Fibroblast of lung (primary cell): ENCODE measurements around the gene XYLT2. TPM values are rescaled to one million over a fixed set of nuclear protein-coding genes. Genes with fewer than 3 reads are reported as not detected.

Experiments
- DNase-seq, 2 donors: peaks; one replicate each; pipeline versions ENCODE4 v3.0.0 to v3.0.0-alpha.2; 2010; ENCODE audit warnings: low read depth in 2 of 2
- H2AFZ ChIP-seq: 2 replicates; pipeline ENCODE4 v1.5.1; 2012; ENCODE audit warnings: low read length, control low read depth, inconsistent platforms
- H3K27ac ChIP-seq: 2 replicates; pipeline ENCODE4 v1.5.1; 2011; ENCODE audit warnings: low read length, control low read depth; ENCODE audit not compliant: insufficient read depth
- H3K27me3 ChIP-seq: 2 replicates; pipeline ENCODE4 v1.5.1; 2011; ENCODE audit warnings: mild to moderate bottlenecking, low read length; ENCODE audit not compliant: control insufficient read depth, insufficient read depth
- H3K36me3 ChIP-seq: 2 replicates; pipeline ENCODE4 v1.5.1; 2011; ENCODE audit warnings: low read length; ENCODE audit not compliant: control insufficient read depth, insufficient read depth
- H3K4me1 ChIP-seq: 2 replicates; pipeline ENCODE4 v1.5.1; 2011; ENCODE audit warnings: low read length; ENCODE audit not compliant: control insufficient read depth, insufficient read depth; ENCODE audit errors: extremely low read depth
- H3K4me2 ChIP-seq: 2 replicates; pipeline ENCODE4 v1.5.1; 2011; ENCODE audit warnings: low read length, control low read depth; ENCODE audit not compliant: insufficient read depth; ENCODE audit errors: extremely low read depth
- H3K4me3 ChIP-seq, 4 experiments: fragments of 200-600 bp in 1 of 4; sonication (generic) in 1 of 4; replicated peaks in 1 of 4; 2 replicates each; pipeline ENCODE4 v1.5.1; 2011 to 2016; ENCODE audit warnings: low read length in 4 of 4, low read depth in 3 of 4, mild to moderate bottlenecking in 3 of 4, control low read depth in 2 of 4, inconsistent platforms in 1 of 4, mixed read lengths in 1 of 4; ENCODE audit not compliant: insufficient read depth in 1 of 4; ENCODE audit errors: control extremely low read depth in 1 of 4
- H3K79me2 ChIP-seq: 2 replicates; pipeline ENCODE4 v1.5.1; 2012; ENCODE audit warnings: mild to moderate bottlenecking, low read length, inconsistent platforms; ENCODE audit not compliant: control insufficient read depth, insufficient read depth
- H3K9ac ChIP-seq: 2 replicates; pipeline ENCODE4 v1.5.1; 2011; ENCODE audit warnings: mild to moderate bottlenecking, low read length, control low read depth; ENCODE audit not compliant: insufficient read depth
- H3K9me3 ChIP-seq: 2 replicates; pipeline ENCODE4 v1.5.1; 2012; ENCODE audit warnings: low read depth, low read length; ENCODE audit not compliant: control insufficient read depth, insufficient read depth
- H4K20me1 ChIP-seq: 2 replicates; pipeline ENCODE4 v1.5.1; 2011; ENCODE audit warnings: low read length; ENCODE audit not compliant: control insufficient read depth, insufficient read depth; ENCODE audit errors: extremely low read depth
- EZH2 ChIP-seq: IDR thresholded peaks from 2 replicates; pipeline ENCODE4 v1.5.1; 2012; ENCODE audit warnings: low read length, control low read depth, mild to moderate bottlenecking; ENCODE audit errors: missing control alignments
- polyA plus RNA-seq, 2 donors: library from polyadenylated mRNA; depleted of rRNA in 1 of 2; stranded (reverse) in 1 of 2; unstranded in 1 of 2; fragments of >200 nt; gene quantifications; 2 replicates each; pipeline ENCODE4 v1.2.1, GENCODE V29; 2011 to 2012; ENCODE audit warnings: missing spikeins in 1 of 2
- total RNA-seq: library from RNA; depleted of rRNA; stranded (reverse); fragments of >200 nt; gene quantifications from 2 replicates; pipeline ENCODE4 v1.2.1, GENCODE V29; 2014
- TF ChIP-seq, protein P1 (sequence below), 2 donors: IDR thresholded peaks in 1 of 2; conservative IDR thresholded peaks in 1 of 2; 1 replicate in 1 of 2; 2 replicates in 1 of 2; pipeline ENCODE4 v1.5.1; 2011 to 2012; ENCODE audit warnings: low read length in 2 of 2, control low read depth in 1 of 2, inconsistent platforms in 1 of 2, low read depth in 1 of 2, mild to moderate bottlenecking in 1 of 2

The XYLT2 gene
- total and polyA plus RNA-seq, 2 donors (not counting 1 experiment from before 2014, with no cell fraction given) = 12.7 to 43.9 TPM

DNA sequence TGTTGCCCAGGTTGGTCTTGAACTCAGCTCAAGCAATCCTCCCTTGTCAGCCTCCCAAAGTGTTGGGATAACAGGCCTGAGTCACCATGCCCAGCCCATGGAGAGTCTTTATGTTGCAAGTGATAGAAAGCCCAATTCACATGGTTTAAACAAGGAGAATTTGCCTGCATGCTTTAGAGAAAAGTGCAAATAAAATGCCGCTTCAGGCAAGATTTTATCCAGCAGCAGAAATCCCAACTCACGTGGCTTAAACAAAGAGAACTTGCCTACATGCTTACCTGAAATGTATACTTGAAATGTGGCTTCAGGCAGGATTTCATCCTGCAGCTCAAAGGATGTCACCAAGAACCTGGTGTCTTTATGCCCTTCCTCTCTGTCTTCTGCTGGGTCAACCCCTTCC, 28.8 kb upstream of the XYLT2 start:
- no peak for DNase-seq
- Histone ChIP-seq H3K9me3 (no peaks in the 10 kb centered on the region), H3K36me3 (no peaks in the 10 kb centered on the region), H3K79me2 (no peaks in the 10 kb centered on the region), H3K4me2 (no peak overlapping the region), H2AFZ (no peak overlapping the region), H3K4me3 (no peak overlapping the region), H3K4me1 (no peaks in the 10 kb centered on the region), H3K27me3 (peaks cover 10% of the 10 kb centered on the region), H3K9ac (no peak overlapping the region), H4K20me1 (no peaks in the 10 kb centered on the region), H3K27ac (no peak overlapping the region)
- TF ChIP-seq, protein P1, sequence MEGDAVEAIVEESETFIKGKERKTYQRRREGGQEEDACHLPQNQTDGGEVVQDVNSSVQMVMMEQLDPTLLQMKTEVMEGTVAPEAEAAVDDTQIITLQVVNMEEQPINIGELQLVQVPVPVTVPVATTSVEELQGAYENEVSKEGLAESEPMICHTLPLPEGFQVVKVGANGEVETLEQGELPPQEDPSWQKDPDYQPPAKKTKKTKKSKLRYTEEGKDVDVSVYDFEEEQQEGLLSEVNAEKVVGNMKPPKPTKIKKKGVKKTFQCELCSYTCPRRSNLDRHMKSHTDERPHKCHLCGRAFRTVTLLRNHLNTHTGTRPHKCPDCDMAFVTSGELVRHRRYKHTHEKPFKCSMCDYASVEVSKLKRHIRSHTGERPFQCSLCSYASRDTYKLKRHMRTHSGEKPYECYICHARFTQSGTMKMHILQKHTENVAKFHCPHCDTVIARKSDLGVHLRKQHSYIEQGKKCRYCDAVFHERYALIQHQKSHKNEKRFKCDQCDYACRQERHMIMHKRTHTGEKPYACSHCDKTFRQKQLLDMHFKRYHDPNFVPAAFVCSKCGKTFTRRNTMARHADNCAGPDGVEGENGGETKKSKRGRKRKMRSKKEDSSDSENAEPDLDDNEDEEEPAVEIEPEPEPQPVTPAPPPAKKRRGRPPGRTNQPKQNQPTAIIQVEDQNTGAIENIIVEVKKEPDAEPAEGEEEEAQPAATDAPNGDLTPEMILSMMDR (conservative IDR thresholded peaks at IDR 0.05 in 1 of 2, IDR thresholded peaks at IDR 0.05 in 1 of 2; ENCODE audit: low read depth in 1 of 2, low read length in 2 of 2) = no peak
- TF ChIP-seq EZH2 = no peak

DNA sequence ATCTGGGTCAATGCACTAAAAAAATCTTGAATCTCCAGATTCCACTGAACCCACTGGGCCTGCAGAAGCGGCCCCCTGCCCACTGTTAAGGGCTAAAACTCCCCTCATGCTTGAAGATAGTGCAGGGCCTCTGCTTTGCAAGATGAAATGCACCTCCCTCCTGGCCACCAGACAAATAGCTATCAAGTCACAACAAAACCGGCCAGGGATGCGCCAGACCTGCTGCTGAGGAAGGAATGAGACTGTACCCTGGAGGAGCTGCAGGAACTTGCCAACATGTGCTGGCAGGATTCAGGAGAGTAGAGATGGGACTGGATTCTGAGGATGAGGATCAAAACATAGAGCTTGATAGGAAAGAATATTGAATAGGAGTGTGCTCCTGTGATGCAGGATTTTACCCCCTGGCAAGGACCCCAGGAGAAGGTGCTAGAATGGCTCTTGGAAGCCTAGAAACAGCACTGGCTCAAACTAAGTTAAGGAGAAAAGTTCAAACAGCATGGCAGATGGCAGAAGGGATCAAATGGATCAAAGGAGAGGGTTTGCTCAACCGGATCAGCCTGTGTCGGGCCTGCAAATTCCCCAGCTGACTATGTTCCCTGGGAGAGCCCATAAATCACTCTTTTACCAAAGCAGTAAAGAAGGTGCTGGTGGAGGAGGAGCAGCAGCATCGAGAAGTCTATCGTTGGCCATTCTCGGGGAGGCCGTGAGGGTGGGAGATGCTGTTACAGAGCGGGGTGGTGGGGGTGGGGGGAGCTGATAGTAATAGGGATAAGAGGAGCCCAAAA, 27.2 kb upstream of the XYLT2 start:
- no peaks in the 10 kb centered on the region for H3K9me3 ChIP-seq
- H3K27me3 ChIP-seq = peaks cover 4% of the 10 kb centered on the region
- no peak overlapping the region for H3K4me2 ChIP-seq
- H3K4me3 ChIP-seq = no peak overlapping the region
- DNase-seq = peak in 1 of 2 donors; percentile 28
- H3K36me3 ChIP-seq = no peaks in the 10 kb centered on the region
- TF ChIP-seq, protein P1 (conservative IDR thresholded peaks at IDR 0.05 in 1 of 2, IDR thresholded peaks at IDR 0.05 in 1 of 2; ENCODE audit: low read depth in 1 of 2, low read length in 2 of 2) = no peak
- TF ChIP-seq EZH2 = no peak
- no peak overlapping the region for H3K9ac ChIP-seq
- no peaks in the 10 kb centered on the region for H3K79me2 ChIP-seq
- H3K4me1 ChIP-seq = no peaks in the 10 kb centered on the region
- no peaks in the 10 kb centered on the region for H4K20me1 ChIP-seq
- no peak overlapping the region for H3K27ac ChIP-seq
- H2AFZ ChIP-seq = no peak overlapping the region

DNA sequence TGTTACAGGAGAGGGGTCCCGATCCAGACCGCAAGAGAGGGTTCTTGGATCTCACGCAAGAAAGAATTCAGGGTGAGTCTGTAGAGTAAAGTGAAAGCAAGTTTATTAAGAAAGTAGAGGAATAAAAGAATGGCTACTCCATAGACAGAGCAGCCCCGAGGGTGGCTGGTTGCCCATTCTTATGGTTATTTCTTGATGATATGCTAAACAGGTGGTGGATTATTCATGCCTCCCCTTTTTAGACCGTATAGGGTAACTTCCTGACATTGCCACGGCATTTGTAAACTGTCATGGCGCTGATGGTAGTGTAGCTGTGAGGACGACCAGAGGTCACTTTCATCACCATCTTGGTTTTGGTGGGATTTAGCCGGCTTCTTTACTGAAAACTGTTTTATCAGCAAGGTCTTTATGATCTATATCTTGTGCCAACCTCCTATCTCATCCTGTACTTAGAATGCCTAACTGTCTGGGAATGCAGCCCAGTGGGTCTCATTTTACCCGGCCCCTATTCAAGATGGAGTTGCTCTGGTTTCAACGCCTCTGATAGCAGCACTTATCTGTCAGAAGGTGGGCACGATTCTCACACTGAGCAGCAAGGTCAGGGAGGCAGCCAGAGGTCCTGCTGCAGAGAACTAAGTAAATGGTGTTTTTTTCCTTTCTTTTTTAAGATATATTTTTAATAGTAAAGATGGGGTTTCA, 26.5 kb upstream of the XYLT2 start:
- Histone ChIP-seq H3K4me2 (no peak overlapping the region), H3K79me2 (no peaks in the 10 kb centered on the region), H4K20me1 (no peaks in the 10 kb centered on the region), H3K27me3 (peaks cover 4% of the 10 kb centered on the region), H3K36me3 (no peaks in the 10 kb centered on the region), H3K27ac (no peak overlapping the region), H3K4me1 (no peaks in the 10 kb centered on the region), H3K4me3 (no peak overlapping the region), H3K9me3 (no peaks in the 10 kb centered on the region), H3K9ac (no peak overlapping the region), H2AFZ (no peak overlapping the region)
- no peak for TF ChIP-seq EZH2
- TF ChIP-seq, protein P1 (conservative IDR thresholded peaks at IDR 0.05 in 1 of 2, IDR thresholded peaks at IDR 0.05 in 1 of 2; ENCODE audit: low read depth in 1 of 2, low read length in 2 of 2) = no peak
- no peak for DNase-seq
